ENCODE results near the gene SETD1A.

The SETD1A gene

GRCh38 chr16:30965436-30965835, 7.9 kb downstream of the SETD1A start:
- no peaks in the 10 kb centered on the region for H3K27me3 ChIP-seq (ENCODE audit: insufficient read depth, poor library complexity, severe bottlenecking)
- H3K27ac ChIP-seq (replicated peaks) = no peak overlapping the region
- no peak for DNase-seq (ENCODE audit: low read depth in 1 of 2, low spot score in 1 of 2)
- no peak overlapping the region for H3K4me3 ChIP-seq (replicated peaks; ENCODE audit: insufficient read depth, low read length)
- TF ChIP-seq POLR2AphosphoS5 (IDR thresholded peaks at IDR 0.05; ENCODE audit: low read depth) (peak; percentile 13; the same call in 1 of the 2 replicates), GABPA (IDR thresholded peaks at IDR 0.05; ENCODE audit: low read depth) (no peak)

- Histone ChIP-seq H3K4me3 (replicated peaks; ENCODE audit: insufficient read depth, low read length) (no peak overlapping the region), H3K27ac (replicated peaks) (no peak overlapping the region), H3K27me3 (ENCODE audit: insufficient read depth, poor library complexity, severe bottlenecking) (no peaks in the 10 kb centered on the region)
- TF ChIP-seq REST (IDR thresholded peaks at IDR 0.05; ENCODE audit: insufficient replicate concordance, low read depth) = no peak
- no peak for TF ChIP-seq GABPA (IDR thresholded peaks at IDR 0.05; ENCODE audit: low read depth)
- TF ChIP-seq POLR2AphosphoS5 (IDR thresholded peaks at IDR 0.05; ENCODE audit: low read depth) = peak; percentile 34; the same call in 1 of the 2 replicates
- no peak for DNase-seq (ENCODE audit: low read depth in 1 of 2, low spot score in 1 of 2)
Measured at GRCh38 chr16:30966033-30966619, 8.6 kb downstream of the SETD1A start.

- H3K27ac ChIP-seq (replicated peaks) = no peak overlapping the region
- no peak overlapping the region for H3K4me3 ChIP-seq (replicated peaks; ENCODE audit: insufficient read depth, low read length)
- TF ChIP-seq GABPA (IDR thresholded peaks at IDR 0.05; ENCODE audit: low read depth) (no peak), REST (IDR thresholded peaks at IDR 0.05; ENCODE audit: insufficient replicate concordance, low read depth) (no peak), POLR2AphosphoS5 (IDR thresholded peaks at IDR 0.05; ENCODE audit: low read depth) (no peak)
- no peaks in the 10 kb centered on the region for H3K27me3 ChIP-seq (ENCODE audit: insufficient read depth, poor library complexity, severe bottlenecking)
- DNase-seq (ENCODE audit: low read depth in 1 of 2, low spot score in 1 of 2) = no peak
Measured at GRCh38 chr16:30967795-30968194, 10.2 kb downstream of the SETD1A start.

DNA sequence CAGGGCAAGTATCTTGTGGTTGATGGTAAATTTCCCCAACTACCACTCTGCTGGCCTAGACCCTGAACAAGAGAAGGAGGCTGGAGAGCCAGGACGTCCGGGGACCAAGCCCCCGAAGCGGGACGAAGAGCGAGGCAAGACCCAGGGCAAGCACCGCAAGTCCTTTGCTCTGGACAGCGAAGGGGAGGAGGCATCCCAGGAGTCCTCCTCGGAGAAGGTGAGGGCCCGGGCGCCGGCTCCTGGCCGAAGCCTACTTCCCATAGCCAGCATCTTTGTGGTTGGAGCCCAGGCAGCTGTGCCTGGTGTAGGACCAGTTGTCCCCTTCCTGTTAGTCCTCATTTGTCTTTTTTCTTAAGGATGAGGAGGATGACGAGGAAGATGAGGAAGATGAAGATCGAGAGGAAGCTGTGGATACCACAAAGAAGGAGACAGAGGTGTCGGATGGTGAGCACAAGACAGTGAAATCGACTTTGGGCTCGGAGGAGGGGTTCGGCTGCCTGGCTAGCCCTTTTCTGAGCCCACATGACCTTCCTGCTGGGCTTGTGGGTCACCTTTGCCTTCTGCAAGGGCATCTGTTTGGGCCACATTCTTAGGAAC, 11.8 kb downstream of the SETD1A start:
- no peak overlapping the region for H3K4me3 ChIP-seq (replicated peaks; ENCODE audit: insufficient read depth, low read length)
- H3K27ac ChIP-seq (replicated peaks) = no peak overlapping the region
- no peak for DNase-seq (ENCODE audit: low read depth in 1 of 2, low spot score in 1 of 2)
- no peaks in the 10 kb centered on the region for H3K27me3 ChIP-seq (ENCODE audit: insufficient read depth, poor library complexity, severe bottlenecking)
- no peak for TF ChIP-seq SPI1 (IDR thresholded peaks at IDR 0.05; ENCODE audit: borderline replicate concordance, low read depth)

GRCh38 chr16:30971298-30971697, 13.7 kb downstream of the SETD1A start:
- H3K27me3 ChIP-seq (ENCODE audit: insufficient read depth, poor library complexity, severe bottlenecking) = no peaks in the 10 kb centered on the region
- DNase-seq (ENCODE audit: low read depth in 1 of 2, low spot score in 1 of 2) = no peak

More at GRCh38 chr16:30971298-30971697, 13.7 kb downstream of the SETD1A start:
- no peak overlapping the region for H3K27ac ChIP-seq (replicated peaks)
- H3K4me3 ChIP-seq (replicated peaks; ENCODE audit: insufficient read depth, low read length) = no peak overlapping the region
- no peak for TF ChIP-seq GABPA (IDR thresholded peaks at IDR 0.05; ENCODE audit: low read depth)
- no peak for TF ChIP-seq SPI1 (IDR thresholded peaks at IDR 0.05; ENCODE audit: borderline replicate concordance, low read depth)
- TF ChIP-seq POLR2AphosphoS5 (IDR thresholded peaks at IDR 0.05; ENCODE audit: low read depth) = no peak
- TF ChIP-seq, protein P1, sequence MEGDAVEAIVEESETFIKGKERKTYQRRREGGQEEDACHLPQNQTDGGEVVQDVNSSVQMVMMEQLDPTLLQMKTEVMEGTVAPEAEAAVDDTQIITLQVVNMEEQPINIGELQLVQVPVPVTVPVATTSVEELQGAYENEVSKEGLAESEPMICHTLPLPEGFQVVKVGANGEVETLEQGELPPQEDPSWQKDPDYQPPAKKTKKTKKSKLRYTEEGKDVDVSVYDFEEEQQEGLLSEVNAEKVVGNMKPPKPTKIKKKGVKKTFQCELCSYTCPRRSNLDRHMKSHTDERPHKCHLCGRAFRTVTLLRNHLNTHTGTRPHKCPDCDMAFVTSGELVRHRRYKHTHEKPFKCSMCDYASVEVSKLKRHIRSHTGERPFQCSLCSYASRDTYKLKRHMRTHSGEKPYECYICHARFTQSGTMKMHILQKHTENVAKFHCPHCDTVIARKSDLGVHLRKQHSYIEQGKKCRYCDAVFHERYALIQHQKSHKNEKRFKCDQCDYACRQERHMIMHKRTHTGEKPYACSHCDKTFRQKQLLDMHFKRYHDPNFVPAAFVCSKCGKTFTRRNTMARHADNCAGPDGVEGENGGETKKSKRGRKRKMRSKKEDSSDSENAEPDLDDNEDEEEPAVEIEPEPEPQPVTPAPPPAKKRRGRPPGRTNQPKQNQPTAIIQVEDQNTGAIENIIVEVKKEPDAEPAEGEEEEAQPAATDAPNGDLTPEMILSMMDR (IDR thresholded peaks at IDR 0.05; ENCODE audit: insufficient read depth, low read length) = no peak
- no peak for TF ChIP-seq REST (IDR thresholded peaks at IDR 0.05; ENCODE audit: insufficient replicate concordance, low read depth)
